HepG2 (cell line): ENCODE data around the gene GSC2. TPM values are rescaled to one million over a fixed set of nuclear protein-coding genes. Genes with fewer than 3 reads are reported as not detected.

Experiments used
- ATF1 ChIP-seq: IDR thresholded peaks from 2 replicates; pipeline ENCODE4 v1.6.1; 2016; ENCODE audit warnings: mild to moderate bottlenecking, control low read depth
- ATM ChIP-seq: fragments of 450-650 bp; IDR thresholded peaks from 2 replicates; pipeline ENCODE4 v1.7.1; 2017; ENCODE audit warnings: mild to moderate bottlenecking, borderline replicate concordance
- HMG20A ChIP-seq: IDR thresholded peaks from 2 replicates; pipeline ENCODE4 v1.6.1; 2016; ENCODE audit warnings: borderline replicate concordance
- KDM5B ChIP-seq: sonication (generic); formaldehyde crosslinking; IDR thresholded peaks from 2 replicates; pipeline ENCODE4 v1.4.0; 2020; ENCODE audit warnings: missing genetic modification reagents, mild to moderate bottlenecking, borderline replicate concordance
- MBD4 ChIP-seq: IDR thresholded peaks from 2 replicates; pipeline ENCODE4 v1.6.1; 2012; ENCODE audit warnings: low read length, inconsistent platforms, borderline replicate concordance
- MTA1 ChIP-seq: sonication (generic); formaldehyde crosslinking; IDR thresholded peaks from 2 replicates; pipeline ENCODE4 v1.4.0; 2020; ENCODE audit warnings: missing genetic modification reagents, mild to moderate bottlenecking, borderline replicate concordance
- NR2F2 ChIP-seq: IDR thresholded peaks from 2 replicates; pipeline ENCODE4 v1.6.1; 2012; ENCODE audit warnings: low read depth, inconsistent platforms, borderline replicate concordance
- PHF20 ChIP-seq: sonication (generic); formaldehyde crosslinking; IDR thresholded peaks from 2 replicates; pipeline ENCODE4 v1.5.0; 2020; ENCODE audit warnings: mild to moderate bottlenecking, missing genetic modification reagents
- SNAI1 ChIP-seq: sonication (generic); formaldehyde crosslinking; IDR thresholded peaks from 2 replicates; pipeline ENCODE4 v1.5.0; 2020; ENCODE audit warnings: mild to moderate bottlenecking, missing genetic modification reagents, borderline replicate concordance
- SRSF1 ChIP-seq: fragments of 200-400 bp; formaldehyde crosslinking; optimal IDR thresholded peaks from 2 replicates; pipeline ENCODE3; 2017; ENCODE audit warnings: mild to moderate bottlenecking, low read depth, low read length, moderate library complexity
- ZFY ChIP-seq: sonication (generic); formaldehyde crosslinking; IDR thresholded peaks from 2 replicates; pipeline ENCODE4 v1.4.0; 2020; ENCODE audit warnings: missing genetic modification reagents
- ZNF329 ChIP-seq: sonication (generic); formaldehyde crosslinking; IDR thresholded peaks from 2 replicates; pipeline ENCODE4 v1.9.0; 2021; ENCODE audit warnings: low read depth, mild to moderate bottlenecking, missing genetic modification reagents
- ZNF556 ChIP-seq: sonication (generic); formaldehyde crosslinking; IDR thresholded peaks from 2 replicates; pipeline ENCODE4 v1.4.0; 2020; ENCODE audit warnings: mild to moderate bottlenecking, missing genetic modification reagents, borderline replicate concordance
- ZNF563 ChIP-seq: sonication (generic); formaldehyde crosslinking; IDR thresholded peaks from 2 replicates; pipeline ENCODE4 v1.8.0; 2022; ENCODE audit warnings: mild to moderate bottlenecking, moderate library complexity, missing genetic modification reagents
- ZNF816 ChIP-seq: sonication (generic); formaldehyde crosslinking; IDR thresholded peaks from 2 replicates; pipeline ENCODE4 v1.8.0; 2022; ENCODE audit warnings: missing genetic modification reagents, mild to moderate bottlenecking, borderline replicate concordance
- ZNF891 ChIP-seq: sonication (generic); formaldehyde crosslinking; IDR thresholded peaks from 2 replicates; pipeline ENCODE4 v1.5.0; 2020; ENCODE audit warnings: mild to moderate bottlenecking, missing genetic modification reagents
- polyA plus RNA-seq, 8 experiments: library from polyadenylated mRNA; depleted of rRNA in 3 of 8; stranded (reverse) in 7 of 8; unstranded in 1 of 8; fragments of >200 nt; fragmentation: Illumina TruSeq in 4 of 8; extraction: Trizol in 4 of 8; gene quantifications; 2 replicates each; pipeline versions ENCODE4 v1.2.1 to v1.2.3, GENCODE V29; 2011 to 2016; ENCODE audit warnings: low read depth in 4 of 8, missing spikeins in 1 of 8, mixed read lengths in 1 of 8; ENCODE audit not compliant: insufficient read depth in 1 of 8
- total RNA-seq, 5 experiments: library from RNA; depleted of rRNA; stranded (reverse); fragments of >200 nt; fragmentation: Illumina TruSeq; extraction: Trizol; gene quantifications; 2 replicates each; pipeline ENCODE4 v1.2.3, GENCODE V29; 2016; ENCODE audit warnings: low read depth in 1 of 5
- TF ChIP-seq, protein P1 (sequence below): sonication (generic); formaldehyde crosslinking; IDR thresholded peaks from 2 replicates; pipeline ENCODE4; 2020; ENCODE audit warnings: missing genetic modification reagents, mild to moderate bottlenecking, borderline replicate concordance
- TF ChIP-seq, protein P2 (sequence below): sonication (generic); formaldehyde crosslinking; IDR thresholded peaks from 2 replicates; pipeline ENCODE4 v1.9.0; 2021; ENCODE audit warnings: missing genetic modification reagents, mild to moderate bottlenecking, borderline replicate concordance
- TF ChIP-seq, protein P3 (sequence below): sonication (generic); formaldehyde crosslinking; IDR thresholded peaks from 2 replicates; pipeline ENCODE4 v1.5.0; 2020; ENCODE audit warnings: missing genetic modification reagents, mild to moderate bottlenecking, borderline replicate concordance
- TF ChIP-seq, protein P4 (sequence below): sonication (generic); formaldehyde crosslinking; IDR thresholded peaks from 2 replicates; pipeline ENCODE4 v1.4.0; 2020; ENCODE audit warnings: missing genetic modification reagents

The GSC2 gene
- total and polyA plus RNA-seq, 2 of the 13 experiments (the other 11 are each of a cell fraction or from before 2014, with no cell fraction given) = not detected

DNA sequence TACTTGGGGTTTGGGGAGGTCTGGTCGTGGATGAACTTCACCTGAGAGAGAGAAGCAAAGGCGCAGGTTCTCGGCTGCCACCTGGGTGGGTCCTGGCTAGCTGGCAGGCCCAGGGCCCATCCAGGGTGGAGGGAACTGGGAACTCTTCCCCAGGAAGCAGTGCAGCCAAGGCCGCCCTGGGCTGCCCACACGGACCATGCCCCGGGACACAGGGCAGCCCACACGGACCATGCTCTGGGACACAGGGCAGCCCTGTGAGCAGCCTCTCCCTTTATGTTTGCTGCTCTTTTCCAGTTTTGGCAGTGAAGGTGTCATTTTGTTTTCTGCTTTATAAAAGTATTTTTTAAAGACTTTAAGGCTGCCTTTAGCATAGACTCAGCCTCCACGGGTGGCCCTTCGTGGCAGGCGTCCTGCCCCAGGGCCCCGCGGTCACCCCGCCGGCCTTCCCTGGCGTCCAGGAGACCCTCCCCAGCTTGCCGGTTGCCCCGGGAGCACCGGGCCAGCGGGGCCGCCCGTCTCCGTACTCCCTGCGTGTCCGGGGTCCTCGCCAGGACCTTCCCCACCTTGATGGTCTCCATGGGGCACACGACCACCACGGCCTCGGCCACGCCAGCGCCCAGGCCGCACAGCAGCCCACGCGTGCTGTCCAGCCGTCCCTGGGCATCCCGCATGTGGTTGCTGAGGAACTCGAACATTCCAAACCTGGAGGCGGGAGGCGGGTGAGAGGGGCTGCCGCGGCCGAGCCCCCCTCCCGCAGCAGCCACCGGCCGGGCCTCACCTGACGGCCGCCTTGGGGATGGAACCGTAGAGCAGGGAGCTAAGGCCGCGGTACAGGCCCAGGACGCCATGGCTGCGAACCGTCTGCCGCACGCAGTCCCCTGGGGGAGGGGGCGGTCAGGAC lies 27.3 kb upstream of the GSC2 start (continued):
- TF ChIP-seq, protein P1, sequence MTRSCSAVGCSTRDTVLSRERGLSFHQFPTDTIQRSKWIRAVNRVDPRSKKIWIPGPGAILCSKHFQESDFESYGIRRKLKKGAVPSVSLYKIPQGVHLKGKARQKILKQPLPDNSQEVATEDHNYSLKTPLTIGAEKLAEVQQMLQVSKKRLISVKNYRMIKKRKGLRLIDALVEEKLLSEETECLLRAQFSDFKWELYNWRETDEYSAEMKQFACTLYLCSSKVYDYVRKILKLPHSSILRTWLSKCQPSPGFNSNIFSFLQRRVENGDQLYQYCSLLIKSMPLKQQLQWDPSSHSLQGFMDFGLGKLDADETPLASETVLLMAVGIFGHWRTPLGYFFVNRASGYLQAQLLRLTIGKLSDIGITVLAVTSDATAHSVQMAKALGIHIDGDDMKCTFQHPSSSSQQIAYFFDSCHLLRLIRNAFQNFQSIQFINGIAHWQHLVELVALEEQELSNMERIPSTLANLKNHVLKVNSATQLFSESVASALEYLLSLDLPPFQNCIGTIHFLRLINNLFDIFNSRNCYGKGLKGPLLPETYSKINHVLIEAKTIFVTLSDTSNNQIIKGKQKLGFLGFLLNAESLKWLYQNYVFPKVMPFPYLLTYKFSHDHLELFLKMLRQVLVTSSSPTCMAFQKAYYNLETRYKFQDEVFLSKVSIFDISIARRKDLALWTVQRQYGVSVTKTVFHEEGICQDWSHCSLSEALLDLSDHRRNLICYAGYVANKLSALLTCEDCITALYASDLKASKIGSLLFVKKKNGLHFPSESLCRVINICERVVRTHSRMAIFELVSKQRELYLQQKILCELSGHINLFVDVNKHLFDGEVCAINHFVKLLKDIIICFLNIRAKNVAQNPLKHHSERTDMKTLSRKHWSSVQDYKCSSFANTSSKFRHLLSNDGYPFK (CRISPR knock-in tag) = no peak
- TF ChIP-seq ATF1 (CRISPR knock-in tag) (no peak), NR2F2 (peak; percentile 21; the same call in 1 of the 2 replicates), HMG20A (CRISPR knock-in tag) (no peak), SRSF1 (no peak), ZNF556 (CRISPR knock-in tag) (no peak), ZNF891 (CRISPR knock-in tag) (no peak; the same call in 1 of the 2 replicates), ZNF329 (CRISPR knock-in tag) (0 out of 2 replicates have a peak, but pooled peaks have one; percentile 39), MTA1 (CRISPR knock-in tag) (peak; percentile 50; the same call in 1 of the 2 replicates), KDM5B (no peak), ATM (no peak), ZFY (CRISPR knock-in tag) (no peak; the same call in 1 of the 2 replicates), MBD4 (no peak), ZNF816 (CRISPR knock-in tag) (no peak), SNAI1 (CRISPR knock-in tag) (no peak), ZNF563 (CRISPR knock-in tag) (no peak), PHF20 (CRISPR knock-in tag) (no peak; the same call in 1 of the 2 replicates)
- TF ChIP-seq, protein P2, sequence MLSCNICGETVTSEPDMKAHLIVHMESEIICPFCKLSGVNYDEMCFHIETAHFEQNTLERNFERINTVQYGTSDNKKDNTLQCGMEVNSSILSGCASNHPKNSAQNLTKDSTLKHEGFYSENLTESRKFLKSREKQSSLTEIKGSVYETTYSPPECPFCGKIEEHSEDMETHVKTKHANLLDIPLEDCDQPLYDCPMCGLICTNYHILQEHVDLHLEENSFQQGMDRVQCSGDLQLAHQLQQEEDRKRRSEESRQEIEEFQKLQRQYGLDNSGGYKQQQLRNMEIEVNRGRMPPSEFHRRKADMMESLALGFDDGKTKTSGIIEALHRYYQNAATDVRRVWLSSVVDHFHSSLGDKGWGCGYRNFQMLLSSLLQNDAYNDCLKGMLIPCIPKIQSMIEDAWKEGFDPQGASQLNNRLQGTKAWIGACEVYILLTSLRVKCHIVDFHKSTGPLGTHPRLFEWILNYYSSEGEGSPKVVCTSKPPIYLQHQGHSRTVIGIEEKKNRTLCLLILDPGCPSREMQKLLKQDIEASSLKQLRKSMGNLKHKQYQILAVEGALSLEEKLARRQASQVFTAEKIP = no peak
- TF ChIP-seq, protein P3, sequence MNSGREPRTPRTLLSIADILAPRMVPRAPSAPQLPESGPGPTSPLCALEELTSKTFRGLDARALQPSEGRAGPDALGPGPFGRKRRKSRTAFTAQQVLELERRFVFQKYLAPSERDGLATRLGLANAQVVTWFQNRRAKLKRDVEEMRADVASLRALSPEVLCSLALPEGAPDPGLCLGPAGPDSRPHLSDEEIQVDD (CRISPR knock-in tag) = no peak
- TF ChIP-seq, protein P4, sequence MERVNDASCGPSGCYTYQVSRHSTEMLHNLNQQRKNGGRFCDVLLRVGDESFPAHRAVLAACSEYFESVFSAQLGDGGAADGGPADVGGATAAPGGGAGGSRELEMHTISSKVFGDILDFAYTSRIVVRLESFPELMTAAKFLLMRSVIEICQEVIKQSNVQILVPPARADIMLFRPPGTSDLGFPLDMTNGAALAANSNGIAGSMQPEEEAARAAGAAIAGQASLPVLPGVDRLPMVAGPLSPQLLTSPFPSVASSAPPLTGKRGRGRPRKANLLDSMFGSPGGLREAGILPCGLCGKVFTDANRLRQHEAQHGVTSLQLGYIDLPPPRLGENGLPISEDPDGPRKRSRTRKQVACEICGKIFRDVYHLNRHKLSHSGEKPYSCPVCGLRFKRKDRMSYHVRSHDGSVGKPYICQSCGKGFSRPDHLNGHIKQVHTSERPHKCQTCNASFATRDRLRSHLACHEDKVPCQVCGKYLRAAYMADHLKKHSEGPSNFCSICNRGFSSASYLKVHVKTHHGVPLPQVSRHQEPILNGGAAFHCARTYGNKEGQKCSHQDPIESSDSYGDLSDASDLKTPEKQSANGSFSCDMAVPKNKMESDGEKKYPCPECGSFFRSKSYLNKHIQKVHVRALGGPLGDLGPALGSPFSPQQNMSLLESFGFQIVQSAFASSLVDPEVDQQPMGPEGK = 0 out of 2 replicates have a peak, but pooled peaks have one; percentile 3
